NK-92 (cell line): Measurements from ENCODE around the gene KIAA1217.

Experiments used
- DNase-seq: peaks from one replicate; lab custom pipeline; 2025; ENCODE audit not compliant: unreplicated experiment; lab: John Stamatoyannopoulos, UW

The KIAA1217 gene

DNA sequence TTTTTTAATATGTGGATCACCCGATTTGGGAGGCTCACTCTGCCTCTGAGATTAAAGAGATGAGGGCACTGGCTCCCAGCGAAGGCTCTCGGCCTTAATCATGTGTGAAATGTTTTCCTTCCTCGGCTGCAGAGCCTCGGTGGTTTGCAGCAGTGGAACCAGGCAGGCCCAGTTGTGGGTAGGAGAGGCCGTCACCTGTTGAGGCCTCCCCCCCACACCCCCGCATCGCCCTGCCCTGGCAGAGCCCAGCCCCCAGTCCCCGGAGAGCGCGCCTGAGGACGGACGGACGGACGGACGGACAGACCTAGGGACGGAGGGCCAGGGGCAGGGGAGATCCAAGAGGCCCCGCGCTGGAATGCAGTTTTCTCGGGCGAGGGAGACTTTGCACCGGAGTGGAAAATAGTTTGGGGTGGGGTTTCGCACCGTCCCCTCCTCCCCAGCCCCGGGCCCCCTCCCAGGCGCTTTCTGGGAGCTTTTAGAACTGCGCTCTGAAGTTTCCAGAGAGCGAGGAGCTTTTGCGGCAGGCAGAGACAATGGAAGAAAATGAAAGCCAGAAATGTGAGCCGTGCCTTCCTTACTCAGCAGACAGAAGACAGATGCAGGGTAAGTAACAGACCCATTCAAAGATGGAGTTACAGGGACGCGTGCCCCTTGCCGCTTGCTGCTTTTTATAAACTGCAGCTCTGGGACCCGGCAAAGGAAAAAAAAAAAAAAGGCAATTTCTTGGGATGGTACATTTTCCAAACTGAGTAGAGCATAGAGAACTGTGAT is at the start of gene KIAA1217:
Gene KIAA1217 (plus strand): TSS at position 478 of the 771 bp plus-strand sequence. CDS start 56 bp downstream, at position 534.
- no peak for DNase-seq

DNA sequence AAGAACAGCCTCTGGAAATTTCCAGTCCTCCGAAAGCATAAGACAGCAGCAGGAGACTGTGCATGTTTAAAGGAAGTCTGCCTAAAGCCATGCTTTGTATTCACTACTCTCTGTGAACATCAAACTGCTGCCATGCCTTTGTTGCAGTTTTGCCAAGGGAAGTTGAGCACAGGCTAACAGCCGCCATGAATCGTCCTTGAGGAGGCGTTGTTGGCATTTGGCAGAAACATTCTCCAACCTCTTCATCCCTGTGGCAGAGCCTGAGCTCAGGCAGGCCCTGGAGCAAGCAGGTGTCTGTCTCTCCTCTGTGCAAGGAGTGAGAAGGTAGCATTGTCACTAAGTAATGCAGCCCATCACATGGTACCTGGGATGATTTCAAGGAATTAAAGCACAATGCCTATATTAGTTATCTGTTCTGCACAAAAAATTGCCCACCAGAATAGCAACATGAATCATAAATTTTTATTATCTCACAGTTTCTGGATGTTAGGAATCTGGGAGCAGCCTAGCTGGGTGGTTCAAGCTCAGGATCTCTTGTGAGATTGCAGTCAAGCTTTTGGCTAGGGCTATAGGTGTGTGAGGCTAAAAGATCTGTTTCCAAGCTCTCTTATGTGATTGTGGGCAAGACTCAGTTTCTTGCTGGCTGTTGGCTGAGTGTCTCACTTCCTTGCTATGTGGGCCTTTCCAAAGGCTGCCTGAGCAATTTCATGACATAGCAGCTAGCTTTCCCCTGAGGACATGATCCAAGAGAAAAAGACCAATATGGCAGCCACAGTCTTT is 46.5 kb upstream of the KIAA1217 start:
- DNase-seq = no peak

DNA sequence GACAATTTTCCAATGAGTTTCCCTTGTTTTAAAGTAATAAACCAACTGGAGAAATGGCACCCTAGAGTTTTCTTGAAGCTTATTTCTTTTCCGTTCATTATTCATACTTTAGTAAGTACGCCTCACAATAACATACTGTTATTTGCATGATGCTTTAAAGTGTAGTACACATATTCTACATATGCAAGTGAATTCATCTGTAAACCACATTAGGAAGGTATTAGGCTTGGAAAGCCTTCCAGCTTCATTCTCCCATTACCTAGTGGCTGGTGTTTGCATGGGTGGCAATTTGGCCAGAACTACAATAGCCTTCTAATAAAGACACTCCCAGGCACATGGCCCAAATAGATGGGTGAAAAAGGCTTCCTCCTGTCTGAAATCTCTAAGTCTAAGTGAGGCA is 45.5 kb upstream of the KIAA1217 start:
- no peak for DNase-seq

DNA sequence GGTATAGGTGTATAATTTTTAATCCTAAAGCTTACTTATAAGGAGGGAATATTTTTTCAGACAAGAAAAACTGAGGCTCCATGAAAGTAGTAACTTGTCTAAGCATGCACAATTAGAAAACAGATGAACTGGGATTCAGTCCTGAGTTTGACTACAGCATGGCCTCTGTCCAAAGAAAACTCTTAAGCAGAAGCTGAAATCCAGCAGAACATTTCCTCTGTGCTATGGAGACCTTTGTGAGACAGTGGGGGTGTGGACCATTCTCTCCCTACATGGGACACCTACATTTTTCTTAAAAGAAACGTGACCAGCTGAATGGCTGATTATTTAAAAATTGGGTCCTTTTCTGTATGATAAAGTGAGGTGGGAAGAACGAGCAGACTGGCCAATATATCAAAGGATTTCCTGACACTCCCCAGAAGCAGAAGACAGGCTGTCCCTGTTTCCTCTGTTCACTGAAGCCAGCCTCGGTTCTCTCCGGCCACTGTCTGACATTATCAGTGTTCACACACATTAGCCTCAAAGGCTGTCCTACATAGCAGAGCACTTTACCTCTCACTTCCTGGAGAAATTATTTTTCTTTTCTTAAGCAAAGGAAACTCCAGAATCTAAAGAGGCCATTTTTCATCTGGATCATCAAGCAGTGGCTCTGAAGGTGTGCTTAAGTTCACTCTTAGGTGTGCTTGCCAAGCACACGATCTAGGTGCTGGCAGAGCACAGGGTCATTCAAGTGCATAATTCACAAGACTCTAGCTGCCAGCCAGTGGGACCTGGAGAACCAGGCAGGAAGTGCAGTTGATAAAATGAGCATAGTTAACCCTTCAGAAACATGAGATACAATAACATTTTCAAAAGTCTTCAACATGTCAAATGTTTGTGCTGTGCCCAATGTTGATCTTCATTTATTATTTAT is 40.4 kb upstream of the KIAA1217 start:
- DNase-seq = no peak

GRCh38 chr10:24170199-24170598 is 38.7 kb upstream of the KIAA1217 start:
- DNase-seq = no peak

DNA sequence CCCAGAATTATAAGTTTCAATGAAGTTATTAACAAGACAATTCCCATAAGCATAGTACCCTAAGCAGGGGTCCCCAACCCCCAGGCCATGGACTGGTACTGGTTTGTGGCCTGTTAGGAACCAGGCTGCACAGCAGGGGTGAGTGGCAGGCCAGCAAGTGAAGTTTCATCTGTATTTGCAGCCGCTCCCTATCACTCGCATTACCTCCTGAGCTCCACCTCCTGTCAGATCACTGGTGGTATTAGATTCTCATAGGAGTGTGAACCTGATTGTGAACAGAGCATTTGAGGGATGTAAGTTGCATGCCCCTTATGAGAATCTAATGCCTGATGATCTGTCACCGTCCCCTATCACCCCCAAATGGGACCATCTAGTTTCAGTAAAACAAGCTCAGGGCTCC is 36.0 kb upstream of the KIAA1217 start:
- DNase-seq = no peak

DNA sequence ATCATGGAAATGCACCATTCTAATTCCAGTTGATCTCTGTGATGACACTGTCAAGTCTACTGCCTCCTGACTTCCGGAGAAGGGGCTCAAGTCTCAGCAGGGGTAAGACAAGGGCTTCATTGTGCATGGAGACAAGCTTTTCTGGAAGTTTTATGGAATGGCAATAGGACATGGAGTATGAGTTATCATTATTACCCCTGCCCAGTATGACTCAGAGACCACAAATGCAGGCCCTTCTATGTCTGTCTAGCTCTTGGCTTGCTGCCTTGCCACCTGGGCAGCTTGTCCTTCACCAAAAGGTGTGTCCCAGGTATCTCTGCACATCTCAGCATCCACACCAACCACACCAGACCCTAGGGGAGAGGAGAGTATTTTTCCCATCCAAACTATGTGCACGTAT is 34.9 kb upstream of the KIAA1217 start:
- DNase-seq = no peak

- DNase-seq = no peak
Observed at GRCh38 chr10:24176658-24177057, 32.3 kb upstream of the KIAA1217 start.

DNA sequence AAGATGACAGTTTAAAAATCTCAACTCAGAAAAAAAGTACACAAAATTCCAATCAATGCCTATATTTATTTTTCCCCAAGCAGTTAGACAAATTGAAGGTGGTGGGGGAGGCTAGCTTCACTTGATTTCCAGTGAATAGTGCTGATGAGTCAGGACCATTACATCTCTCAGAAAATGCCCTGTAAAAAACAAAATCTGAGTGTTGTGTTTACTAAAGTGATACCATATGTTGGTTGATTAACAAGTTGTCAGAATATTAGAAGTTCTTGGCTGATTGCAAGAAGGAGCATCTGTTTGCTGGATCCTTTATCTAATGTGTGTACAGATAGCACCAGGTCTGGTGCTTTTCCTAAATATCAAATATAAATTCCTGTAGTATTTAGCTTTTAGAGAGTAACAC is 31.3 kb upstream of the KIAA1217 start:
- no peak for DNase-seq

DNA sequence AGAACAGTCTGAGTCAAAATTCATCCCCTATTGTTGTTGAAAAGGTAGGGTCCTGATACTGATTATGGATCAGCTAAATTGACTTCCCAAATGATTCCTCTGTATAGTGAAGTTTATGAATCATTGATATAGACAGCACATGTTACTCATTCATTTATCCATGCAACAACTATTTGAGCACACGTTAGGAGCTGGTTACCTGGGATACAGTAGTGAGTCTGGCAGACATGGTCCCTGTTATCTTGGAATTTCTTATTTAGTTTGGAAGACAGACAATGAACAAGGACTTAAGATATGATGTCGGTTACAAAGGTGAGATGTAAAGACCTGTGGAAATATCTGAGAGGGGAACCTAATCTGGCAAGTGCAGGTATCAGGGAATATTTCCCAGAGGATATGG is 28.0 kb upstream of the KIAA1217 start:
- no peak for DNase-seq

DNA sequence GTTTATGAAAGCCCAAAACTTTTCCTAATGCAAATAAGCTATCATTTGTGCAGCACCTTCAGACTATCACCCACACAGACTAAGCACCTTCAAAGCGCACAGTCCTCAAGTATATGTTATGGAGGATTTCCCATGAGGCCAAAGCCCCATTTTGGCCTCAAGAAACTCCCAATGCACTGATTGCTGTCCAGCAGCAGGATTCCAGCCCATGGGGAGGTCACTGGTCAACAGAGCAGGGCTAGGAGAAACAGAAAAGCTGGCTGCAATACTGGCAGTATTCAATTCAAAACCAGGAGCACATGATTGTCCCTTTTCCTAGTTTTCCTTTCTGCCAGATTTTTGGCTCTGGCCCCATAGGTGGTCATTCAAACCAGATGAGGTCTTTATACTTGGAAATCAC is 24.5 kb upstream of the KIAA1217 start:
- no peak for DNase-seq

DNA sequence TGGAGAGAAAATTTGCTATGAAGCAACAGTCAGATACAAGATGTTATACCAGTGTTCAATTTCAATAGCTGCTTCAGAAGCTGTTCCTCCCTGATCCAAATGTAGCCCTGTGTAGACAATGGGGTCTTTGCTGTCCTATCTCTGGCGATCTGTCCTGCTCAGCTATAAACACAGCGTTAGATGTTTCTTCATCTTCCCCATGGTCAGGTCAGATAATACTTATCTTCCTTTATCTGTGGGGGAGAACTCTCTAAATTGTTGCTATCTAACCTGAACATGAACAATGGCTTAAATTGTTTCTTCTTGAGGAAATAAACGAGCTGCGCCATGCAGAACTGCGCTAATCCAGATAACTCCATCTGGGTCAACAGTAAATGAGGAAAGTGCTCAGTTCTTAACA is 15.6 kb upstream of the KIAA1217 start:
- no peak for DNase-seq

GRCh38 chr10:24197263-24197662 is 11.7 kb upstream of the KIAA1217 start:
- DNase-seq = no peak

DNA sequence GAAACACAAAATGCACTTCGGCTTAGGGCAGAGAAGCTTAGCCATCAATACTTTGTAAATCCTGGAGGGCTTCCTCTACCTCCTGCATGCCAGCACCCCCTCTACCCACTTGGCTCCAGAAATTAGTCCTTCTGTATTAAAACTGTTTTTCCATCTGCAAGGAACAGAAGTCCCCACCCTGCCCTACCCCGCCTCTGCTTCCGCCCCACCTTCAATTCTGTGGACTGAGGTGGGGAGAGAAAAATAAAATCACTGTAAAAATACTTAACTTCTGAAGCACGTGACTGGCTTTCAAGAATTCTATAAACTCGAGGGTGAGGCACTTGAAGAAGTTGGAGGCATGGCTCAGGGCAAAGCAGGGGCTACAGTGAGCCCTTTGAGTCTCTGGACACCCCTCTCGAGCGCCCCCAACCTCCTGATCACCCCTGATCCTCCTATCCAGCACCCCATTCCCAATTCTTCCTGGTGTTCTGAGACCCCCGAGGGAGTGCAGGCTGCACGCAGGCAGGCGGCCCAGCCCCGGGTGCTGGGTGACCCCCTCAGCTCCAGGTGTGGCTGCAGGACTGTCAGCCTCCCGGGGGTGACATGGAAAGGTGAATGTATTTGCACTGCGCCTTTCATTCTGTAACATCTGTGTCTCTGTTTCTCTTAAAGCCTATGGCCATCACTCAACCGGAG is 7.3 kb upstream of the KIAA1217 start:
- DNase-seq = no peak

DNA sequence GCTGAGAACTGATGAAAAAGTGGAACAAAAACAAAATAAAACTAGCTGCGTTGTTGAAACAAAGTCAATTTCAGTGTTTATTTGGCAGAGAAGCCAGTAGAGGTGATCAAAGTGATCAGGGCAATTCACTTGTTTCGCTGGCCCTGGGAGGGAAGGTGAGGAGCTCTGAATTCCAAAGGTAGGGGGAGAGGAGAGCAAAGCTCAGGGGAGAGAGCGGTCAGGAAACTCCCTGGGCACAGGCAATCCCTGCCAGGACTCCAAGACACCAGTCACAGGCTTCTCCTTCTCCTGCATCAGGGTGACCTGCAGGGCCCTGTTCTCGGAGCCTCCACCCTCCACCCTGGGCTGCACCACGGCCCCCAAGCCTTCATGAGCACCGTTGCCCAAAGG is 6.8 kb upstream of the KIAA1217 start:
- no peak for DNase-seq

DNA sequence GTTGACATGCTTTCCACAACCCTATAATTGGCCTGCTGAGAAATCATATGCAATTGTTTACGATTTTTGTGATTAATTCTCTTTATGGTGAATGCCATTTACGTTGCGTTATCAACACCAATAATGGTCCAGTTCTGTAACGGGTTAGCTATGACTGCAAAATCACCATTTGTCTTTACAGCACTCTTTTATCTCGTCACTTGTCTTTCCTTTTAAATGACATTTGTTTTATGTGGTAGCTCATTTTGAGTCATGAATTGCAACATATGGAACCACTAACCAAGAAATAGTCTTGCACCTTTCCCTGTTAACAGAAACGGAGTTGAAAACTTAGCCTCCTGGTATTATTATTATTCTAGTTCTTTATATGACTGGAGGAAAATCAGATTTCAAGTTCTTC is 3.1 kb upstream of the KIAA1217 start:
- no peak for DNase-seq

GRCh38 chr10:24206334-24206733 is 2.6 kb upstream of the KIAA1217 start:
- DNase-seq = no peak

DNA sequence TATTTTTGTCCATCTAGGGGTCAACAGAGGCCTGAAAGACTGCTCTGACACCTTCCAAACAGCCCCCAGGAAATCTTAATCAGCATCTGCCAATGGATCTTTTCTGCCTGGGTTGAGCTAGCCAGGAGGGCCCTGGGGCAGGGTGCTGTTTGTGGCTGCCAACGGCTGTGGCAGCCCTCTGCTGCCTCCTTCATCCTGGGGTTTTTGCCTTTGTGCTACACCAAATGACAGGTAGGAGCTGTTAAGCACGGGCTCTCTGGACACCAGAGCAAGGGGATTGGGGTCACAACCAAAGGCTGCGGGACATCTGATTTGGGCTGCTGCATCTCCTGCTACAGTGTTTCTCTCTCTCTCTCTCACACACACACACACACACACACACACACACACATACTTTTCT is 2.0 kb upstream of the KIAA1217 start:
- no peak for DNase-seq

DNA sequence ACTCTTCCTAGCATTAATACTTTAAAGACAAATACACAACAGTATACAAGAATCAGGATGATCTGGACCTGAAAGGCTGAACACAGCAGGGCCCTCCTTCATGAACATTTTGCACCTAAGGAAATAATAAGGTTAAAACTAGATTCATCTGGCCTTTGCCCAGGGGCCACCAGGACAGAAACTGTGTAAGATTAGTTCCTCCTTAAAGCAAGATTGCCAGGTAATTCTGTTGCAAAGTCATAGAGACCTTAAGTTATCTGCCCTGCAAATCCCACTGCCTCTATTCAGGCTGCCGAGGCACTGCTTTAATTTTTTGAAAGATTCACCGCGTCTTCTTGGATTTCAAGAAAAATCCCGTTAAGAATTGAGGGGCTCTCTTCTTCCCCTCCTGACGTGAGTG is 1.6 kb upstream of the KIAA1217 start:
- no peak for DNase-seq

GRCh38 chr10:24207781-24208611 is 942 bp upstream of the KIAA1217 start:
- no peak for DNase-seq
